Inflammatory macrophage treated with lipopolysaccharide for 1 hour (primary cell): ENCODE data around the gene CHID1.

Experiments used
- DNase-seq, 2 donors: peaks; one replicate each; pipeline ENCODE4 v3.0.0-alpha.2; 2020 to 2022

The CHID1 gene

DNA sequence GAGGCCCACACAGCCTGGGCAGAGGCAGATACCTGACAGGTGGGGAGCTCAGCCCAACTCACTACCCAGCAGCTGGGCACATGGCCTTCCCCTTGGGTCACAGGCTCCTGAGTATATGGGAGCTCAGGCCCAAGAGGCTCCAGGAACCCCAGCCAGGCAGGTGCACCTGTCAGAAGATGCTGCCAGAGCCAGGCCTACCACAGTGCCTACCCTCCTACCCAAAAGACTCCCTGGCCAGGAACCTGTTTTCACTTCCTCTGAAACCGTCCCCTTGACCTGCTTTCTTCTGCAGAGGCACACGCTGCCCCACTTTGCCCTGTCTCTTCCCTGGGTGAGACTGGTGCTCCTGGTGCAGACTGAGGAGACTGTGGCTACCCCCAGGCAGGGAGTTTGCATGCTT, 2.9 kb downstream of the CHID1 start:
- no peak for DNase-seq

DNA sequence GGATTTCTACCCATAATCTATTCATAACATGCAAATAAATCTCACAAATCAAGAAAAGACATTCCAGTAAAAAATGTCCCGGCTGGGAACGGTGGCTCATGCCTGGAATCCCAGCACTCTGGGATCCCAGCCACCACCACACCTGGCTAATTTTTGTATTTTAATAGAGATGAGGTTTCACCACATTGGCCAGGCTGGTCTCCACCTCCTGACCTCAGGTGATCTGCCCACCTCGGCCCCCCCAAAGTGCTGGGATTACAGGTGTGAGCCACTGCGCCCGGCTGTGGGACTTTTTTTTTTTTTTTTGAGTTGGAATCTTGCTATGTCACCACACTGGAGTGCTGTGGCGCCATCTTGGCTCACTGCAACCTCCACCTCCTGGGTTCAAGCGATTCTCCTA, 4.7 kb downstream of the CHID1 start:
- DNase-seq, result no peak

- DNase-seq, result no peak
Observed at GRCh38 chr11:904380-904779, 6.2 kb downstream of the CHID1 start.

GRCh38 chr11:901452-902061, 9.1 kb downstream of the CHID1 start:
- no peak for DNase-seq

DNA sequence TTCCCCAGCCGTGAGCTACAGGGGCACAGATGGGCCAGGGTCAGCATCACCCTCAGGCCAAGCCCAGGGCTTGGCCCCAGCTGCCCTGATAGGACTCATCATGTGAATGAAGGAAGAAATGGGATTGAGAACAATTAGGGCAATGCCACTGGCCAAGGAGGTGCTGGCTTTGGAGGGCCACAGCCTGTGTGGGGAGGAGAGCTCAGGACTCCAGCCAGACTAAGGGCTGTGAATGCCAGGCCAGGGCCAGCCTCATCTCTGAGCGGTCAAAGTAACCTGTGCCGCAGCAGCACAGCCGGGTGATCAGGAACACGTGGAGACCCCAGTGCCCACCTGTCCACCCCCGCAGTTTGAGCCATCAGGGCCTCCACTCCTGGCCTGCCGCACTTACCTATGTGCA, 10.1 kb downstream of the CHID1 start:
- DNase-seq, result no peak

DNA sequence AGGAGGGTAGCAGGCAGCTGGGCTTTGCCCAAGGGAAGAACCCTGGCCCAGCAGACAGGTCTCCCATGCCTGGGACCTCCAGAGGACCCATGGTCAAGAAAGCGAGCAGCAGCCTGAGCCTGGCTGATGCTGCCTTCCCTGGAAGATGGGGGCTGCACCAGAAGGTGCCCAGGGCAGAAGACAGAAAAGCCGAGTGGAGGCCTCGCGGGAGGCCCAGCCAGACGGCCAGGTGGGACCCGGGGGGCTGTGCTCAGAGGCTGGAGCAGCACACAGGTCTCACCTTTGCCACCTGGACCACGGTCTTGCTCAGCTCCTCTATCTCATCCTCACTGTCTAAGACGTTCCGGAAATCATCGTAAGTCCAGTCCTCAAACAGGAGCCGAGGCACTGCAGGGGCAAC, 10.9 kb downstream of the CHID1 start:
- DNase-seq, result no peak

- peak in 1 of 2 donors; percentile 9 for DNase-seq
Observed at GRCh38 chr11:898540-899190, 11.9 kb downstream of the CHID1 start.

GRCh38 chr11:898143-898511, 12.5 kb downstream of the CHID1 start:
- DNase-seq, result no peak

- no peak for DNase-seq
Observed at GRCh38 chr11:897253-898142, 13.1 kb downstream of the CHID1 start.

DNA sequence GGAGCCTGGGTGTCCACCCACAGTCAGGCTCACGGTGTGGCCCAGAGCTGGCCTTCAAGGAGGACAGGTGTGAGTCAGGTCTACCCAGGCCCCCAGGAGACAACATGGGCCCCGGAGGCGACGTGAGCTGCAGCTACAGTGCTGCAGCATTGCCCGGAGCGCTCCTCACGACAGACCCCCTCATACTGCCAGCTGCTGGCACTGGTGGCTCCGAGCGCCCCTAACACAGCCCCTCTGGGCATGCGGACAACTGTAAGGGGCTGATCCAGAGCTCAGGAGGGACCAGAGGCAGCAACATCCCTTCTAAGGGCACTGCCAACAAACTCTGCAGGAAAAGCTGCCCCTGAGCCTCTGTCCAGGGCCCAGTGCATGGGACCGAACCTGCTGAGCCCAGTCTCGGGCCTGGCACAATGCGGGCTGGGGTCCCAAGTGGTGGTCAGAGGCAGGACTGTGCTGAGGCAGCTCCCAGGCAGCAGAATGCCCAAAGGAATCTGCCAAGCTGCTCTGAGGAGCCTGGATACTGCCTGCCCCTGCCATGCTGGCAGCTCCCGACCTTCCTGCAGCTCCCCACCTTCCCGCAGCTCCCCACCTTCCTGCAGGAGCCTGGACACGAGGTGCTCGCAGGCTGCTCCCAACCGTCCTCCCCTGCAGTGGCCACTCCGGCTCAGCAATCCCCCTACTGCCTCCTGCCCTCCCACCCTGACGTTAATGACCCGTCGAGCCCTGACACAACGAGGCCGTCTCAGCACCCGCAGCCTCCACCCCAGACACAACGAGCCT, 15.1 kb downstream of the CHID1 start:
- no peak for DNase-seq

DNA sequence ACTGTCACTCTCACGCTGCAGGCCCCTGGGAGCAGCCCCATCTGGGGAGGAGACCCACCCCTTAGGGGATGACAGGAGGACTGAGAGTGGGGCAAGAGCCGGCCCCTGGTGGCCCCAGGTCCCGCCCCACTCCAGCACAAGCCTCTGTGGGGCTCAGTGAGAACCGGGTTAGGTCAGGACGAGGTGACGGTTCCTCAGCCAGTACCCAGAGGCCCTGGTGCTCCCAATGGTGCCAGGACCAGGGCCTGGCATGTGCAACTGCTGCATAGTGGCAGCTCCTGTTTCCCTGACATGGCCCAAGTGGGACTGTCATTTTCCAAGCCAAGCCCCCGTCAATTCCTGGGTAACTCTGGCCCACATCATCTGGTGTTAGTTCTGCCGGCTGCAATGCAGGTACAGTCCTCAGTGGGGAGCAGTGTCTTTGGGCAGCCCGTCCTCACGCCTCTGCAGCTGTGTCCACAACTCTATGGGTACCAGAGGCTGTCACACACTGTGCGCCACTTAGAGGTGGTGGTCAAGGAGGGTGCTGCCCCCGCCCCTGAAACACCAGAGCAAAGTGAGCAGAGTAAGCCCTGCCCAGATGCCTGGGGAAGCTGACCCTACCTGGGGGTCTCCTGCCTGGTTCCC, 15.9 kb downstream of the CHID1 start:
- DNase-seq, result no peak

GRCh38 chr11:893008-893654, 17.5 kb downstream of the CHID1 start:
- DNase-seq, result no peak

DNA sequence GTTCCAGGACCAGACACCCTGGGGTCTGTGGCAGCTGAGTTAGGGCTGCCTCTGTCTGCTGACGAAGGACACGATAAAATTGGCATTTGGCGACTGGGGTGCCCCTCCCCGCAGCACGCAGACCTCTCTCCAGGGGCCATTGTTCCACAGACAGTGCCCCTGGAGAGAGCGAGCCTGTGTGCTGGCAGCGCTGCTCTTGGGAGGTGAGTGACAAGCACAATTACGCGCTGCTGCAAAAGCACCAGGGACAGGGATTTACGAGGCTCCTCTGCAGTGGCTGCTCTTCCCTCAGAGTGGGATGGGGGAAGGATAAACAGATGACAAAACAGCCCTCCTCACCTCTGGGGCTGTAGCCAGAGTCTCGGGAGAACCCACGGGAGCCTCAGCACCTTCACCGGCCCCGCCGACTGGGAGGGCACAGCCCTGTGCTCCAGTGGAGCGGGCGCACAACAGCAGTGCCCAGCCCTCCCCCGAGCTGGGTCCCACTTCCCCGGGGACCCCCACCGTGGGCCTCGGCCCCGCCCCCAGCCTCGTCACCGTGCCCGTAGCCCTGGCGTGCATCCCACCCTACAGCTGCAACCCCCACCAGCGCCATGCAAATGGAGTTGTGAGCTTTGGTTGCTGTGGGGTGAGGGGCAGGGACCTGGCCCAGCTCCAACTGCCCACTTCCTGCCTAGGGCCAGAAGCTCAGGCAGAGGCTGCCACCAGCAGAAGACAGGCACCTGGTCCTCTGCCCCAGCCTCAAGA, 19.6 kb downstream of the CHID1 start:
- no peak for DNase-seq

GRCh38 chr11:889687-890475, 20.7 kb downstream of the CHID1 start:
- no peak for DNase-seq

DNA sequence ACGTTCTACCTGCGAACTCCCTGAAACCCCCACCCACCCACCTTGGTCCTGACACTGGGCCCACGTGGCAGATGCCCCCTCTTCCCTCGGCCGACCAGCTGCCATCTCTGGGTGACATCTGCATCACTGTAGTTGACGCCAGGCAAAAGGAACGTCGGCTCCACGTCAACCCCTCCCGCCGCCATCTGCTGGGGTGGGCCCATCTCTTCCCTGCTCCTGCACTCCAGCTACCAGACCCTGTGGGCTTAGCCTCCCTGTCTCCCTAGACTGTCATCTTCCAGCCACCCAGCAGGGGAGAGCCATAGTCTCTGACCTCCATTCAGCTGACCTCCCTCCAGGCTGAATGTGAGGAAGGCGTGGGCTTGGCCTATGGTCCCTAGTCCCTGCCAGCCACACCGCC, 21.4 kb downstream of the CHID1 start:
- no peak for DNase-seq

- no peak for DNase-seq
Observed at GRCh38 chr11:888310-889212, 22.0 kb downstream of the CHID1 start.

DNA sequence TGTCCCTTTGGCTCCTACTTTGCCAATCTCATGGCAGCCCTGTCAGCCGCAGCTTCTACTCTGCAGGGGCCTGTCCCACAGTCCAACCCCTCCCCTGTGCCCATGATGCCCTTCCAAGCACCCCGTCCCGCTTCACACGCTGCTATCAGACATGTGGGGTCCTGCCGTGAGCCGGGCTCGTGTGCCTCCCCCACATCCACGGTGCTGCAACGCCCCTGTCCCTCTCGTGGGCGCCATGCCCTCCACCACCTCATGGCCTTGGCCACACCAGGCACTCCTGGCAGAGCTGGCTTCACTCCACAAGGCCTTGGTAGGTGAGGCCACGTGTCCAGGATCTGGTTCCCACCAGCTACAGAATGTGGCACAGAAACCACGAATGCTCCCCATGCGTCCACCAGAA, 23.0 kb downstream of the CHID1 start:
- DNase-seq, result no peak

DNA sequence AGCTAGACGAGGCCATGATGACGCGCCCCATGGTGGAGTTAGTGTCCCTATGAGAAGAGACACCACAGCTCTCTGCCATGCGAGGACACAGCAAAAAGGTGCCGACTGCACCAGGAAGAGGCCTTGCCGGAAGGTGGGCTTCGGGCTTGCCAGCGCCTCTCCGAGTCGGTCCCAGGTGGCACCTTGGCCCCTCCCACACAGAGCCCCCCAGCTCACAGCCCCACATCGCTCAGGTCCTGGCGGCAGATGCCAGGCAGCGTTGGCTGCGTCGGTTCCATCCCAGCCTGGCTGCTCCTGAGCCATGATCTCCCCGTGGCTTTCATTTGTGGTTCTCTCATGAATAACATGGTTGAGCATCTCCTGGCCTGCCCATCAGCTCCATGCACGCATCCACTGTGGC, 24.0 kb downstream of the CHID1 start:
- no peak for DNase-seq

DNA sequence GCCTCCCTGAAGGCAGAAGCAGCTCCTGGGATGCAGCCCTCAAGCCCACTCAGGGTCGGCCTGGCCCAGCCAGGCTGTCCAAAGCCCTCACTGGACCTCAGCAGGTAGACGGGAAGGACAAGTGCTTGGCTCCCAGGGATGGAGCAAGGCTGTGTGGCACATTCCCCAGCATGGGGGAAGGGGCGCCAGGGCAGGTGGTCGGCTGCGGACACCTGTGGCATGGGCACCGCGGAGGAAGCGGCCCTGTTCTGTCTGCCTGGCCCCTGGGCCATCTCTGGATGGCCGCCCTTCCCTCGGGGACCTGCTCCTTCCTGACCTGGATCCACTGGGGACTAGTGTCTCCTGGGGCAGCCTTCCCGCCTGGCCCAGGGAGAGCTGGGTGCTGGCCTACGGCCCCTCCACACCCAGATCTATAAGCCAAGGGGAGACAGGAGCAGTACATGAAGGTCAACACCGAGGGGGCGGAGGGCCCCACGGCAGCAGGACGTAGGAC, 26.0 kb downstream of the CHID1 start:
- DNase-seq, result no peak
